SK-N-DZ (cell line): ENCODE data around the gene INSL3.

Experiments
- DNase-seq: peaks from one replicate; pipeline ENCODE4 v3.0.0-alpha.2; 2015; ENCODE audit warnings: low spot score

Gene INSL3

GRCh38 chr19:17846146-17846545, 24.8 kb upstream of the INSL3 start:
- DNase-seq, result no peak

- DNase-seq, result no peak
Measured at GRCh38 chr19:17843908-17844490, 22.7 kb upstream of the INSL3 start.

- no peak for DNase-seq
Measured at GRCh38 chr19:17843292-17843827, 22.0 kb upstream of the INSL3 start.

- DNase-seq, result no peak
Measured at GRCh38 chr19:17842663-17843291, 21.5 kb upstream of the INSL3 start.

- DNase-seq, result peak; percentile 89
Measured at GRCh38 chr19:17841810-17842662, 20.7 kb upstream of the INSL3 start.

- no peak for DNase-seq
Measured at GRCh38 chr19:17841371-17841809, 20.1 kb upstream of the INSL3 start.

GRCh38 chr19:17840019-17840418, 18.7 kb upstream of the INSL3 start:
- DNase-seq, result no peak

GRCh38 chr19:17837972-17838371, 16.7 kb upstream of the INSL3 start:
- DNase-seq, result no peak

GRCh38 chr19:17836530-17836929, 15.2 kb upstream of the INSL3 start:
- no peak for DNase-seq

GRCh38 chr19:17835182-17836006, 14.1 kb upstream of the INSL3 start:
- DNase-seq, result no peak

GRCh38 chr19:17834350-17835181, 13.2 kb upstream of the INSL3 start:
- DNase-seq, result no peak

GRCh38 chr19:17832443-17833208, 11.3 kb upstream of the INSL3 start:
- DNase-seq, result no peak

- DNase-seq, result no peak
Measured at GRCh38 chr19:17831419-17831888, 10.1 kb upstream of the INSL3 start.

- peak; percentile 71 for DNase-seq
Measured at GRCh38 chr19:17830567-17831418, 9.5 kb upstream of the INSL3 start.

GRCh38 chr19:17829855-17830566, 8.7 kb upstream of the INSL3 start:
- peak; percentile 74 for DNase-seq

- DNase-seq, result no peak
Measured at GRCh38 chr19:17826508-17827056, 5.3 kb upstream of the INSL3 start.

- DNase-seq, result no peak
Measured at GRCh38 chr19:17824339-17824738, 3.0 kb upstream of the INSL3 start.
